Measurements from ENCODE around the gene PSMB1.
A peak's percentile ranks its signal among the peaks of the same experiment; 100 is the strongest.
"Not testable (repeated sequence)": the region's sequence is repeated elsewhere in the genome, so short reads cannot be mapped to it uniquely, and the experiment has no call there.

Gene PSMB1

DNA sequence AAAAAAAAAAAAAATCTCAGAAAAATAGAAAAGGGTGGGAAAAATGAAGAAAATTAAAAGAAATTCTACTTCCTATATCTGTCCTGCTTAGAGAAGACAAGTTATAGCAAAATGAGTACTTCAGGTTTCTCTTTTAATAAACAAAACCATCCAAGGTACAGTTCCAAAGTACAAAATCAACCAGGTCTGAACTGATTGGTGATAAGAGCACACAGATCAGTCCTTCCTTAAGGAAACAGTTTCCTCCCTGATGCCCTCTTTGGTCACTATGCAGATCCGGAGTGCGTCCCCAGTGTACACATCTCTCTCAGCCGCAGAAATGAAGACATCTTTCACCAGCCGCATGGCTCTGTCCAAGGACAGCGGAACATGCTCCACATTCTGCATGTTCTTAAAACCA is 18.1 kb downstream of the PSMB1 start:
- DNase-seq (ENCODE audit: low spot score) = no peak

GRCh38 chr6:170533792-170534191 is 19.3 kb downstream of the PSMB1 start:
- DNase-seq (ENCODE audit: low spot score) = no peak

- no peak for DNase-seq (ENCODE audit: low spot score)
These were observed 20.1 kb downstream of the PSMB1 start for GRCh38 chr6:170532867-170533488.

DNA sequence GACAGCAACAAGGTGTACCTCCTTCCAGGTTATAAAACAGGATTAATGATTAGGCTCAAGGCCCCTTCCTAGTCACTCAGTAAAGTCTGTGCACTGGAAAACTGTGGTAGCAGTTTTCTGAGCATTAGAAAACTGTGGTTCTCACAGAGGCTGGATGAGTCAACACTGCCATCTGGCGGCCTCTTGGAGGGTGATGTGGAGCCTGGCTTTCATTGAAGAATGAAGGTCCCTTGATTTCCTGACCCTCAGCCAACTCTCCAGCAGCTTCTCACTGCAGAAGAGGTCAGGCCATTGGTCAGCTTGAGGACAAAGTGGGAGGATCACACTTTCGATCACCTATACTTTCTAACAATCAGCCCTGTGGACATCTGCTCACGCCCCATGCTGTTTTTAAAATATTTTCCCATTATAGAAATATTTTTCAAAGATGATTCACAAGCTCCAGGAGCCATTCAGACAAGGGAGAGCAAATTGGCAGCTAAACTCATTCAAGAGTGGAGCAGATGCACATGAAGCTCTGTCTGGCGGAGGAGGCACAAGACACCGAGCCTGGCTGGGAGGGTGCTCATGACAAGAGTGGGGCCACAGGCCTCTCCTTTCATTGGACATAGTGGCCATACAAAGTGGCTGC is 23.2 kb downstream of the PSMB1 start:
- DNase-seq (ENCODE audit: low spot score) = peak; percentile 82

GRCh38 chr6:170527995-170528394 is 25.1 kb downstream of the PSMB1 start:
- DNase-seq (ENCODE audit: low spot score) = not testable (repeated sequence)

GRCh38 chr6:170525795-170526194 is 27.3 kb downstream of the PSMB1 start:
- no peak for DNase-seq (ENCODE audit: low spot score)

DNA sequence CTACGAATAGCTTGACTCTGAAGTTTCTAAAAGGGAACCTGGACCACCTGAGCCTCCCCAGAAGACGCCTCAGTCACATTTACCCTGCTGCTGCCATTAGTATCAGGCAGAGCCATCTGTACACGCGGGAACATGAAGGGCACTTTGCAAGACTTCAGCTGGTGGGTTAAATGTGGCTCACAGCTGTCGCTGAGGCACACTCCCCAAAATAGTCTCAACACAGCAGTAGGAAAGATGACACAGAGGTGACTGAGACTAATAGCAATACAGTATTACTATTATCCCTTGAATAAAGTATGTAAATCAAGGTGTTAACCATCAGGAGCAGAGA is 29.0 kb downstream of the PSMB1 start:
- DNase-seq (ENCODE audit: low spot score) = no peak

DNA sequence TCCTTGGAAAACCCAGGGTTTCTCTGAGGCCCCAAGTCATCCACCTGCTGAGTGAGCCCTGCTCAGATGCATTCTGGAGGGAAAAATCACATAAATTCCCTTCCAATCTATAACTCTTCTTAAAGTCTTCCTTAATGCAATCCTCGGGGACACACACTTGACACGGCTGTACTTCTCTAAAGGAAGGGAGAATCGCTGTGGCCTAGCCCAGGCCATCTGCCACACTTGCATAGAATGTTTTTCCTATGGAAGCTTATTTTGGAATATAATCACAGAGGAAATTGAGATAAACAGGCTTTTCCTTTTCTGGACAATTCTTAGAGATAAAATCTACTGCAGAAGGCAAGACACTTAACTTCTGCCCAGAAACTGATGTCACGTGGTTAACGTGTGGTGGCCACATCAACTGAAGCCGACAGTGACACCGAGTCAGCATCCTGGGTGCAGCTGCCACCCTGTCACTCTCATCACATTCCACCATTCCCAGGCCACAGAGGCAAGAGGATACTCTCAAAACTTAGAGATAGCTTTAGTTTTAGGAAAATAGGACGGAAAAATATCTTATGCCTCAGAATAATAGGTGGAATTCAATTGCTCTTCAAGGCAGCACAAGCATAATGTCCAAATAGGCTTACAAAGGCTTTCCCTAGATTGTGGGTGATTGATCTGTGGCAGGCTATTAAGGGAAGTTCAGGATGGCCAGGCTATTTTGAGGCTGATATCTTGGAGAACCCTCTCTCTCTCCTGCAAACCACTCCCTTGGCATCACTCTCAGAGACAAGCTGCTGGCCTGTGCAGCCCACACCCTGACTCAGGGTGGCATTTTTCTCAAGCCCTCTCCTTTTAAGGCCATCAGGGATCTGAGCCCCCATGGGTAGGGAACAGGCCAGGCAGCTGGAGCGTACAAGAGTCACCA is 29.6 kb downstream of the PSMB1 start:
- DNase-seq (ENCODE audit: low spot score) = no peak

GRCh38 chr6:170522565-170523183 is 30.4 kb downstream of the PSMB1 start:
- no peak for DNase-seq (ENCODE audit: low spot score)

GRCh38 chr6:170516783-170517616 is 36.1 kb downstream of the PSMB1 start:
- DNase-seq (ENCODE audit: low spot score) = peak; percentile 27

DNA sequence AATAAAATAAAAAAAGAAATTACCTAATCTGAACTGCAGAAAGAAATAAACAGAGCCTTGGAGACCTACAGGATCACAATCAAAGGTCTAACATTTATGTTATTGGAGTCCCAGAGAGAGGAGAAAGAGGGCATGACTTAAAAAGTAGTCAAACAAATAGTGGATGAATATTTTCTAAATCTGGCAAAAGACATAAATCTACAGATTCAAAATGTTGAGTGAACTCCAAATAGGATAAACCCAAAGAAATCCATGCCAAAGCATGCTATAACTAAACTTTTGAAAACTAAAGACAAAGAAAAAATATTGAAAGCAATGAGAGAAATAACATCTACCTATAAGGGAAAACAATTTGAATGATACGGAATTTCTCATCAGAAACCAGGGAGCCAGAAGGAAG is 38.2 kb downstream of the PSMB1 start:
- no peak for DNase-seq (ENCODE audit: low spot score)

GRCh38 chr6:170512249-170512648 is 40.9 kb downstream of the PSMB1 start:
- DNase-seq (ENCODE audit: low spot score) = no peak

DNA sequence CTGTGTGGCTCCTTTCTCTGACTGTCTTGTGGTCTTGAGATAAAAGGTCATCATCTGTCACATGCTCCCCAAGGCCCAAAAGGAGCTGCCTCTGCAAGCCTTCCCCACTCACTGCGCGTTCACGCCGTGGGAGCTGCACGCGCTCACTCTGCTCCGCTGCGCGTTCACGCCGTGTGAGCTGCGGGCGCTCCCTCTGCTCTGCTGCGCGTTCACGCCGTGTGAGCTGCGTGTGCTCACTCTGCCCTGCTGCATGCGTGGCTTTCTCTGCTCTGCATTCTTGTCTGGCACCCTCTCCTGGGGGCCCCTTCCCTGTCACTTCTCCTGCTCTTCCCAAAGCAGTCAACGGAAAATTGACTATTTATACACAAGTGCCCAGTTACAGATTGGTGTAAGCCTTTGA is 42.5 kb downstream of the PSMB1 start:
- no peak for DNase-seq (ENCODE audit: low spot score)

DNA sequence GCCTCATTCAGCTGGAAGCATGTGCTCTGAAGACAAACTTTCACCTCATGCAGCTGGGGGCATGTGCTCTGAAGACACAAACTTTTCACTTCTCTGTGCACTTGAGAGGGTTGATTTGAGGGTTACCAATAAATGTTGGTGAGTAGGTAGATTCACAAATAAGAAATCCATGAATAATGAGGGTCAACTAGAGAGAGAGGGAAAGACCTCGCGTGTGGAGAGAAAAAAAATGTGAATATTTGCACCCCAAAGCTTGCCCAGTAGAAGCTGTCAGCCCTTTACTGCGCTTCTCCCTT is 43.4 kb downstream of the PSMB1 start:
- DNase-seq (ENCODE audit: low spot score) = no peak

- DNase-seq (ENCODE audit: low spot score) = not testable (repeated sequence)
These were observed 44.0 kb downstream of the PSMB1 start for GRCh38 chr6:170508892-170509722.

DNA sequence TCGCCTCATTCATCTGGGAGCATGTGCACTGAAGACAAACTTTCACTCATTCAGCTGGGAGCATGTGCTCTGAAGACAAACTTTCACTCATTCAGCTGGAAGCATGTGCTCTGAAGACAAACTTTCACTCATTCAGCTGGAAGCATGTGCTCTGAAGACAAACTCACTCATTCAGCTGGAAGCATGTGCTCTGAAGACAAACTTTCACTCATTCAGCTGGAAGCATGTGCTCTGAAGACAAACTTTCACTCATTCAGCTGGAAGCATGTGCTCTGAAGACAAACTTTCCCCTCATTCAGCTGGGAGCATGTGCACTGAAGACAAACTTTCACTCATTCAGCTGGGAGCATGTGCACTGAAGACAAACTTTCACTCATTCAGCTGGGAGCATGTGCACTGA is 44.8 kb downstream of the PSMB1 start:
- DNase-seq (ENCODE audit: low spot score) = not testable (repeated sequence)

GRCh38 chr6:170507728-170508127 is 45.4 kb downstream of the PSMB1 start:
- not testable (repeated sequence) for DNase-seq (ENCODE audit: low spot score)

GRCh38 chr6:170506446-170506845 is 46.7 kb downstream of the PSMB1 start:
- DNase-seq (ENCODE audit: low spot score) = no peak

GRCh38 chr6:170505306-170505705 is 47.8 kb downstream of the PSMB1 start:
- DNase-seq (ENCODE audit: low spot score) = no peak

DNA sequence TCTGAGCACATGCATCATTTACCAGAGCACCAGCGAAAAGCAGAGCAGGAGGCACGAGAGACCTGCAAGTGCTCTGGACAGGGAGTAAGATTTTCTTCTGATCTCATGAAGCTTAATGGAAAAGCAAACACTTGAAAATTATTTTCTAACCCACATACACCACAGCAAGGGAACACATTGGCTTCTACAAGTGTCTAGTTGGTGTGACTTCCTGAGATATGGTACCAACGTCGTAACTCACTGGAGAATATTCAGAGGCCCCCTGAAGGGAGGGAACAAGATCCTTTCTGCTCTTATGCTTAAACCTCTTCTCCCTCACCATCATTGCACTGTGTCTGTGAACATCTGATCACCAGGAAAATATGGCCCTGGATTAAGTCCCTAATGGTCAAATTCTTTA is 48.6 kb downstream of the PSMB1 start:
- DNase-seq (ENCODE audit: low spot score) = no peak

GRCh38 chr6:170503414-170503761 is 49.7 kb downstream of the PSMB1 start:
- DNase-seq (ENCODE audit: low spot score) = no peak
